ENCODE results near the gene NRXN3. TPM values are rescaled to one million over a fixed set of nuclear protein-coding genes. Genes with fewer than 3 reads are reported as not detected.

The NRXN3 gene
- total and polyA plus RNA-seq, 2 of the 4 experiments (the other 2 are of a cell fraction): 4.8 to 25.1 TPM

DNA sequence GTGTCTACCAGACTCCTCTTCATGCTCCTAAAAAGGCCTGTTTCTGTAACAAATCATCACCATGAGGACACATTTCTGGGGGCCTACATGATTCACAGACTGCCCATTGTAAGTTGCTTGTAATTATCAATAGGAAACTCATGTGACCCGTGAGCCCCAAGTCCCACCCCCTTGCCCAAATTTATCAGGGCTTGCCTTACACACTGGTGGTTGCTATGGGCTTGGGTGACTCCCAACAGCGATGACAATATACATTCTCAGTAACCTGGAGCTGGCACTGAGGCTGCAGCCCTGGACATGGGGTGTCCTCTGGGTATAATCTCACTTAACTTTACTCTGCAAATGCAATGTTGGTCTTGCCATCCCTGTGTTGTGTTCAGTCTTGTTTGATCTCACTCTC lies 149.2 kb downstream of the NRXN3 start:
- H3K27ac ChIP-seq (ENCODE audit: insufficient read depth, low read length): no peak overlapping the region
- TF ChIP-seq MXI1 (IDR thresholded peaks at IDR 0.05; ENCODE audit: borderline replicate concordance, low read depth, low read length) (no peak), POLR2A (IDR thresholded peaks at IDR 0.05; ENCODE audit: low read depth, low read length) (no peak), BHLHE40 (IDR thresholded peaks at IDR 0.05; ENCODE audit: low read depth, low read length) (no peak), RAD21 (IDR thresholded peaks at IDR 0.05; ENCODE audit: low read length) (no peak), SMC3 (IDR thresholded peaks at IDR 0.05; ENCODE audit: low read depth, low read length) (no peak), MAZ (IDR thresholded peaks at IDR 0.05; ENCODE audit: borderline replicate concordance, low read depth, low read length) (no peak), RFX5 (IDR thresholded peaks at IDR 0.05; ENCODE audit: low read depth, low read length) (no peak), FOS (IDR thresholded peaks at IDR 0.05; ENCODE audit: low read depth, low read length) (no peak), CEBPB (IDR thresholded peaks at IDR 0.05; ENCODE audit: low read depth, low read length) (no peak), MAFK (IDR thresholded peaks at IDR 0.05; ENCODE audit: low read depth, low read length) (no peak), CHD1 (IDR thresholded peaks at IDR 0.05; ENCODE audit: low read depth, low read length) (no peak), NFE2L2 (IDR thresholded peaks at IDR 0.05; ENCODE audit: low read depth, low read length) (no peak), RCOR1 (IDR thresholded peaks at IDR 0.05; ENCODE audit: insufficient replicate concordance, low read length) (no peak)
- TF ChIP-seq, protein P1, sequence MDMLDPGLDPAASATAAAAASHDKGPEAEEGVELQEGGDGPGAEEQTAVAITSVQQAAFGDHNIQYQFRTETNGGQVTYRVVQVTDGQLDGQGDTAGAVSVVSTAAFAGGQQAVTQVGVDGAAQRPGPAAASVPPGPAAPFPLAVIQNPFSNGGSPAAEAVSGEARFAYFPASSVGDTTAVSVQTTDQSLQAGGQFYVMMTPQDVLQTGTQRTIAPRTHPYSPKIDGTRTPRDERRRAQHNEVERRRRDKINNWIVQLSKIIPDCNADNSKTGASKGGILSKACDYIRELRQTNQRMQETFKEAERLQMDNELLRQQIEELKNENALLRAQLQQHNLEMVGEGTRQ (IDR thresholded peaks at IDR 0.05; ENCODE audit: low read depth, low read length): no peak
- TF ChIP-seq, protein P2, sequence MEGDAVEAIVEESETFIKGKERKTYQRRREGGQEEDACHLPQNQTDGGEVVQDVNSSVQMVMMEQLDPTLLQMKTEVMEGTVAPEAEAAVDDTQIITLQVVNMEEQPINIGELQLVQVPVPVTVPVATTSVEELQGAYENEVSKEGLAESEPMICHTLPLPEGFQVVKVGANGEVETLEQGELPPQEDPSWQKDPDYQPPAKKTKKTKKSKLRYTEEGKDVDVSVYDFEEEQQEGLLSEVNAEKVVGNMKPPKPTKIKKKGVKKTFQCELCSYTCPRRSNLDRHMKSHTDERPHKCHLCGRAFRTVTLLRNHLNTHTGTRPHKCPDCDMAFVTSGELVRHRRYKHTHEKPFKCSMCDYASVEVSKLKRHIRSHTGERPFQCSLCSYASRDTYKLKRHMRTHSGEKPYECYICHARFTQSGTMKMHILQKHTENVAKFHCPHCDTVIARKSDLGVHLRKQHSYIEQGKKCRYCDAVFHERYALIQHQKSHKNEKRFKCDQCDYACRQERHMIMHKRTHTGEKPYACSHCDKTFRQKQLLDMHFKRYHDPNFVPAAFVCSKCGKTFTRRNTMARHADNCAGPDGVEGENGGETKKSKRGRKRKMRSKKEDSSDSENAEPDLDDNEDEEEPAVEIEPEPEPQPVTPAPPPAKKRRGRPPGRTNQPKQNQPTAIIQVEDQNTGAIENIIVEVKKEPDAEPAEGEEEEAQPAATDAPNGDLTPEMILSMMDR (conservative IDR thresholded peaks at IDR 0.05; ENCODE audit: low read depth, low read length): no peak
- TF ChIP-seq, protein P3, sequence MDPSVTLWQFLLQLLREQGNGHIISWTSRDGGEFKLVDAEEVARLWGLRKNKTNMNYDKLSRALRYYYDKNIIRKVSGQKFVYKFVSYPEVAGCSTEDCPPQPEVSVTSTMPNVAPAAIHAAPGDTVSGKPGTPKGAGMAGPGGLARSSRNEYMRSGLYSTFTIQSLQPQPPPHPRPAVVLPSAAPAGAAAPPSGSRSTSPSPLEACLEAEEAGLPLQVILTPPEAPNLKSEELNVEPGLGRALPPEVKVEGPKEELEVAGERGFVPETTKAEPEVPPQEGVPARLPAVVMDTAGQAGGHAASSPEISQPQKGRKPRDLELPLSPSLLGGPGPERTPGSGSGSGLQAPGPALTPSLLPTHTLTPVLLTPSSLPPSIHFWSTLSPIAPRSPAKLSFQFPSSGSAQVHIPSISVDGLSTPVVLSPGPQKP (IDR thresholded peaks at IDR 0.05; ENCODE audit: borderline replicate concordance, low read depth, low read length): no peak
- H3K4ac ChIP-seq (ENCODE audit: low read depth, low read length): no peak overlapping the region
- no peak overlapping the region for H4K5ac ChIP-seq (ENCODE audit: low read depth, low read length)
- no peak overlapping the region for H3K9ac ChIP-seq (ENCODE audit: low read depth, low read length)
- H3K79me1 ChIP-seq (ENCODE audit: low read depth in 1 of 2, low read length in 2 of 2): no peaks in the 10 kb centered on the region
- no peak overlapping the region for H2AK5ac ChIP-seq (ENCODE audit: low read depth, low read length)
- H3K4me1 ChIP-seq (ENCODE audit: control insufficient read depth, insufficient read depth, low read length): no peaks in the 10 kb centered on the region
- POLR2A ChIA-PET (ENCODE audit: unreplicated experiment): no interaction called here
- H3K23ac ChIP-seq (ENCODE audit: low read depth, low read length): no peak overlapping the region
- H3K9me1 ChIP-seq (ENCODE audit: insufficient read depth, low read length): no peaks in the 10 kb centered on the region
- no TSS peak for BruUV-seq (replicated peaks)
- peaks cover 16% of the 10 kb centered on the region; the same call in 1 of the 2 replicates for H3K9me3 ChIP-seq (ENCODE audit: control insufficient read depth, insufficient read depth, low read length)
- H3K14ac ChIP-seq (replicated peaks; ENCODE audit: low read depth, low read length): no peak overlapping the region
- intact Hi-C loops (cut with micrococcal nuclease) (no loop called here), in situ Hi-C loops (cut with MboI; ENCODE audit: low sequenced_read_pairs) (no loop called here), dilution Hi-C loops (cut with HindIII; ENCODE audit: low sequenced_read_pairs, unreplicated experiment) (no loop called here)
- H4K91ac ChIP-seq (ENCODE audit: insufficient read depth, low read depth, low read length): no peak overlapping the region
- no peaks in the 10 kb centered on the region for H3K27me3 ChIP-seq (ENCODE audit: control insufficient read depth, insufficient read depth, low read length)
- H3K4me2 ChIP-seq (ENCODE audit: low read depth, low read length): no peak overlapping the region
- no CpG with 5 or more reads among the region's 2 CpGs for WGBS, 2 experiments (ENCODE audit: extremely low coverage in 2 of 2, insufficient read length in 1 of 2)
- H3K36me3 ChIP-seq (ENCODE audit: control insufficient read depth, insufficient read depth, low read length): no peaks in the 10 kb centered on the region
- CTCF ChIA-PET: no interaction called here
- H4K20me1 ChIP-seq (ENCODE audit: insufficient read depth, low read length): no peaks in the 10 kb centered on the region
- H2BK120ac ChIP-seq (ENCODE audit: low read depth, low read length): no peak overlapping the region
- no peak overlapping the region for H4K8ac ChIP-seq (ENCODE audit: low read depth in 2 of 2, low read length in 2 of 2)
- H2AFZ ChIP-seq (replicated peaks; ENCODE audit: low read length, poor library complexity): no peak overlapping the region
- no peak overlapping the region for H2AK9ac ChIP-seq (replicated peaks; ENCODE audit: low read depth, low read length, poor library complexity)
- H2BK15ac ChIP-seq (ENCODE audit: low read depth, low read length): no peak overlapping the region
- H3K18ac ChIP-seq (ENCODE audit: low read depth, low read length): no peak overlapping the region
- H3K56ac ChIP-seq (ENCODE audit: extremely low read depth, insufficient read depth, low read length): no peak overlapping the region
- ATAC-seq (ENCODE audit: low read depth) (no peak), DNase-seq (no peak)
- H2BK5ac ChIP-seq (ENCODE audit: low read depth, low read length, poor library complexity, severe bottlenecking): no peak overlapping the region
- no peak overlapping the region for H2BK20ac ChIP-seq (ENCODE audit: low read depth, low read length)
- no peak overlapping the region for H3K4me3 ChIP-seq (ENCODE audit: insufficient read depth, low read depth, low read length)

All from IMR-90 (cell line).